ENCODE results near the gene CTCF. TPM values are rescaled to one million over a fixed set of nuclear protein-coding genes. Genes with fewer than 3 reads are reported as not detected.

CTCF gene
- polyA plus RNA-seq, 6 donors from 2014 or later: 40.2 to 93.3 (median 67.8) TPM

DNA sequence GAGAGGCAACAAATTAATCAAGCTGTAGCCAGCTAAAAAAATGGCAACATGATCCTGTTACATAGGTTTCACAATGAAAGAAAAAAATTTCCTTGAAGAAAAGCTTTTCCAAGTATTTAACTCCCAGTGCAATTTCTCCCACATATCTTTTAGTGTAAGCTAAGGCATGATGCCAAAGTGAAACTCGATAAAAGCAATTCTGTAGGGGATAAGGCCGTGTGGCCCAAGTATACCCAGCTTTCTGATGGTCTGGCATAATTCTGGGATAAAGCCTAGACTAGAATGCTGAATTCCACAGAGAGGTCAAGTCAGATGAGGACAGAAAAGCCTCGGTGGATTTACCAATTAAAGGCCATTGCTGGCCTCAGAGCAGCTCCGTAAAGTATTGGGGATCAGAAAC, 36.2 kb downstream of the CTCF start:
- Mint-ChIP-seq H3K4me1 (peaks cover 25 to 41% (median 41%) of the 10 kb centered on the region in 3 donors), H3K4me3 (no peak overlapping the region), H3K36me3 (peaks cover 0 to 4% of the 10 kb centered on the region in 2 donors), H3K27me3 (no peaks in the 10 kb centered on the region), H3K9me3 (no peaks in the 10 kb centered on the region), H3K27ac (peak overlapping the region in 2 of 6 donors; percentile 1 to 12)
- DNase-seq (no peak), ATAC-seq (ENCODE audit: low read depth in 2 of 2) (no peak)

DNA sequence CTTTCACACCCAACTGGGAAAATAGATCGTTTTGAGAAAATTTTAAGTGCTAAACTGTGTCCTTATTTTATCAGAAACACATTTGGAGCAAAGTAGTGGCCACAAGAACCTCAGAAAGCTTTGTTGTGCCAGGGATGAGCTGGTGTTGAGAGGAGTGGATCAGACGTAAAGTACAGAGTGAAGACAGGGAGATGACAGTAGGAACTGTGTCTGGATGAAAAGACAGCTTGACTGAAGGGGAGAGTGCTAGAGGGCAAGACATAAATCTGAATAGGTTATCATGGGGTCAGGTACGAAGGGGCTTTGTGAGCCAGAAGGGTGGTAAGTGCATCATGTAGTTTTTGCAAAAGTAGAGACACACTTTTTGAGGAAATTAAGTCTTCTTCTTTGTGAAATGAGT, 43.3 kb downstream of the CTCF start:
- no peak for ATAC-seq (ENCODE audit: low read depth in 2 of 2)
- Mint-ChIP-seq H3K27me3 (no peaks in the 10 kb centered on the region), H3K9me3 (no peaks in the 10 kb centered on the region), H3K4me3 (no peak overlapping the region), H3K4me1 (peaks cover 20 to 40% (median 23%) of the 10 kb centered on the region in 3 donors), H3K27ac (peak overlapping the region in 5 of 6 donors; percentile 17 to 75 (median 58)), H3K36me3 (peaks cover 0 to under 1% of the 10 kb centered on the region in 2 donors)
- DNase-seq: no peak

DNA sequence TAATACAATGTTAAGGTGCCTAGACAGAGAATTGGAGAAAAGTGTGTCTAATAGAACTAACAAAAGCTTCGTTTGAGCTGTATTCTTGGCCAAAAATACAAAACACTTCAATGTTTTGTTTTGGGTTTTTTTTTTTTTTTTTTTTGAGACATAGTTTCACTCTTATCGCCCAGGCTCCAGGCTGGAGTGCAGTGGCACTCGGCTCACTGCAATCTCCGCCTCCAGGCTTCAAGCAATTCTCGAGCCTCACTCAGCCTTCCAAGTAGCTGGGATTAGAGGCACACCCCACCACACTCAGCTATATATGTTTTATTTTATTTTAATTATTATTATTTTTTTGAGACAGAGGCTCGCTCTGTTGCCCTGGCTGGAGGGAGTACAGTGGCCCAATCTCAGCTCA, 44.3 kb downstream of the CTCF start:
- Mint-ChIP-seq H3K9me3 (no peaks in the 10 kb centered on the region), H3K4me1 (peaks cover 17 to 38% (median 17%) of the 10 kb centered on the region in 3 donors), H3K4me3 (no peak overlapping the region), H3K27ac (peak overlapping the region in 1 of 6 donors; percentile 75), H3K27me3 (no peaks in the 10 kb centered on the region), H3K36me3 (peaks cover 7% of the 10 kb centered on the region in 2 donors)
- DNase-seq: no peak
- no peak for ATAC-seq (ENCODE audit: low read depth in 2 of 2)

DNA sequence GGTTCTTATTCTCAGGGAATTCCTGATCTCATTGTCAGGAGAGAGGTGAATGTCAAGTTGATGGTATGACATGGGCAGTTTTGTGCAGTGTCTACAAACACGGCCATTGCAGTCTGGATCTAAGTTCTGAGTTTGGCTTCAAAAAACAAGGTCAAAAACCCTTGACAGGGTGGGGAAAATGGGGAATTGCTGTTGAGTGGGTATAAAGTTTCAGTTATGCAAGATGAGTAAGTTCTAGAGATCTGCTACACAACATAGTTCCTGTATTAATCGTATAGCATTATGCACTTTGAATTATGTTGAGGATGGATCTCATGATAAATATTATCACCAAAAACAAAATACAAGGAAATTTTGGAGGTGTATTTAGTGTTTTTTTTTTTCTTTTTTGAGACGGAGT, 46.0 kb downstream of the CTCF start:
- Mint-ChIP-seq H3K9me3 (no peaks in the 10 kb centered on the region), H3K4me3 (no peak overlapping the region), H3K4me1 (peaks cover 17 to 27% (median 17%) of the 10 kb centered on the region in 3 donors), H3K36me3 (peaks cover 7 to 12% of the 10 kb centered on the region in 2 donors), H3K27ac (peak overlapping the region in 1 of 6 donors; percentile 3), H3K27me3 (no peaks in the 10 kb centered on the region)
- DNase-seq (no peak), ATAC-seq (ENCODE audit: low read depth in 2 of 2) (no peak)

DNA sequence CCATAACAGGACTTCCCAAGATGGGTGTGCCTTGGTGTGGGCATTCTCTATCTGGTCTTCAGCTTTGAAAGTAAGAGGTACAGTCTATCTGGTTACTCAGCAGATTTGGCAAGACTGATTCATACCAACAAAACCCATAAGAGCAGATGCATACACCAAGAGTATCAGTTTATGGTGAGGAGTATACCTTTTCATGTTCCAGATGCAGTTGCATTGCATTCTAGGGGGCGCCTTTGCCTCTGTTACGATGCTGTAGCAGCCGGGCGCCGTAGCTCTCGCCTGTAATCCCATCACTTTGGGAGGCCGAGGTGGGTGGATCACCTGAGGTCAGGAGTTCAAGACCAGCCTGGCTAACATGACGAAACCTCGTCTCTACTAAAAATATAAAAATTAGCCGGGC, 51.5 kb downstream of the CTCF start:
- ATAC-seq (ENCODE audit: low read depth in 2 of 2) (no peak), DNase-seq (no peak)
- H3K36me3 Mint-ChIP-seq: peaks cover 12 to 26% of the 10 kb centered on the region in 2 donors
- H3K4me1 Mint-ChIP-seq: peaks cover 0 to 5% (median 3%) of the 10 kb centered on the region in 3 donors
- no peaks in the 10 kb centered on the region for H3K27me3 Mint-ChIP-seq
- no peaks in the 10 kb centered on the region for H3K9me3 Mint-ChIP-seq
- peak overlapping the region in 1 of 6 donors; percentile 14 for H3K27ac Mint-ChIP-seq
- no peak overlapping the region for H3K4me3 Mint-ChIP-seq

DNA sequence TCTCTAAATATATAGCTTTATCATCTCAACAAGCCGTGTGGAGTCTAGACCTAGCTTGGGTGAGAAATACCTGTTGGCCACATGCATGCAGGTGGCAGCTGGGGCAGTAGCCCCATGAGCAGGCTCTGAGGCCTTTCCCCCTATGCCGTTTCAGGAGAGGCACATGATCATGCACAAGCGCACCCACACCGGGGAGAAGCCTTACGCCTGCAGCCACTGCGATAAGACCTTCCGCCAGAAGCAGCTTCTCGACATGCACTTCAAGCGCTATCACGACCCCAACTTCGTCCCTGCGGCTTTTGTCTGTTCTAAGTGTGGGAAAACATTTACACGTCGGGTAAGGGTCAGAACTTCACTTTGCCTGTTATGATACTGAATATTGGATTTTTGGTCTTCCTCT, 65.9 kb downstream of the CTCF start:
- H3K4me3 Mint-ChIP-seq: no peak overlapping the region
- peak overlapping the region in 1 of 6 donors; percentile 62 for H3K27ac Mint-ChIP-seq
- H3K4me1 Mint-ChIP-seq: peaks cover 0 to 9% (median 6%) of the 10 kb centered on the region in 3 donors
- H3K36me3 Mint-ChIP-seq: peaks cover 11 to 25% of the 10 kb centered on the region in 2 donors
- ATAC-seq (ENCODE audit: low read depth in 2 of 2) (no peak), DNase-seq (no peak)
- H3K9me3 Mint-ChIP-seq: no peaks in the 10 kb centered on the region
- H3K27me3 Mint-ChIP-seq: no peaks in the 10 kb centered on the region

DNA sequence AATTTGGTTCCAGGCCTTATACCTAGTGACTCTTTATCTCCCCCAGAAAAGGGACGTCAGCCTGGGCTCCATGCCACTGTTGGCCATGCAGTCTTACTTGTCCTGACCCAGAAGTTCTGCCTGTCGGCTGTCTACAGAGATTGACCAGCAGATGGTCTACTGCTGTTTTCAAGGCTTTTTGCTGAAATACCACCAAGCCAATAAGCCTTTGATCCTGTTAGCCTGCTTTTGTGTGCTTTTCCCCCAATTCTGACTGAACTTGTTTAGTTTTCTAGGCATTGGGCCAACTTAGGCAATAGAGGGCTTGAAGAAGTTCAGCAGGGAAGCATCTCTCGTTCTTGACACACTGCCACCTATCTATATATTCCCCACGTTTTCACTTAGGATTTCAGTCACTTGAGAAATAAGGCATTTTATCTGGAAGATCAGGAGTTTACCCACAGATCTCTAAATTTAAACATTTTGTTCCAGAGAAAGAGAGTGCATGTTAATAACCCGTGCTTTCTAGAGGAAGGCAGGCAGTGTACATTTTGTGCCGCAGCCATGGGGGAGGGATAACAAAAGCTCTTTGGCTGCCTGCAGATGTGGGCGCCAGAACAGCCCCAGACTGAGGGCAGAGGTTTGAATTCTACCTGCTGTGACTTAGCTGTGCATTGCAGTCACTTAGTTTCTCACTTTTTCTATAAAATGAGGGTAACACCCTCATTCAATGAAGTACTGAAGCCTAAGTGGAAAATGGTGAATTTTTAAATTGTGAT, 70.3 kb downstream of the CTCF start:
- Mint-ChIP-seq H3K27me3 (no peaks in the 10 kb centered on the region), H3K4me1 (peaks cover 0 to 5% (median 0%) of the 10 kb centered on the region in 3 donors), H3K9me3 (no peaks in the 10 kb centered on the region), H3K4me3 (no peak overlapping the region), H3K36me3 (peaks cover 15 to 16% of the 10 kb centered on the region in 2 donors), H3K27ac (no peak overlapping the region)
- DNase-seq: no peak
- ATAC-seq (ENCODE audit: low read depth in 2 of 2): no peak

GRCh38 chr16:67636713-67637112, 74.4 kb downstream of the CTCF start:
- H3K27ac Mint-ChIP-seq: peak overlapping the region in 2 of 6 donors; percentile 53 to 67
- DNase-seq (no peak), ATAC-seq (ENCODE audit: low read depth in 2 of 2) (no peak)
- no peaks in the 10 kb centered on the region for H3K27me3 Mint-ChIP-seq
- no peaks in the 10 kb centered on the region for H3K9me3 Mint-ChIP-seq
- peaks cover 0 to 2% (median 0%) of the 10 kb centered on the region in 3 donors for H3K4me1 Mint-ChIP-seq
- peak overlapping the region in 1 of 8 donors; percentile 21 for H3K4me3 Mint-ChIP-seq
- peaks cover 0 to 4% of the 10 kb centered on the region in 2 donors for H3K36me3 Mint-ChIP-seq

- Mint-ChIP-seq H3K9me3 (no peaks in the 10 kb centered on the region), H3K4me1 (peaks cover 0 to 2% (median 0%) of the 10 kb centered on the region in 3 donors), H3K4me3 (no peak overlapping the region), H3K27me3 (no peaks in the 10 kb centered on the region), H3K27ac (peak overlapping the region in 3 of 6 donors; percentile 56 to 88 (median 65)), H3K36me3 (peaks cover 0 to 4% of the 10 kb centered on the region in 2 donors)
- no peak for DNase-seq
- ATAC-seq (ENCODE audit: low read depth in 2 of 2): no peak
These were observed 75.3 kb downstream of the CTCF start for GRCh38 chr16:67637625-67638024.

DNA sequence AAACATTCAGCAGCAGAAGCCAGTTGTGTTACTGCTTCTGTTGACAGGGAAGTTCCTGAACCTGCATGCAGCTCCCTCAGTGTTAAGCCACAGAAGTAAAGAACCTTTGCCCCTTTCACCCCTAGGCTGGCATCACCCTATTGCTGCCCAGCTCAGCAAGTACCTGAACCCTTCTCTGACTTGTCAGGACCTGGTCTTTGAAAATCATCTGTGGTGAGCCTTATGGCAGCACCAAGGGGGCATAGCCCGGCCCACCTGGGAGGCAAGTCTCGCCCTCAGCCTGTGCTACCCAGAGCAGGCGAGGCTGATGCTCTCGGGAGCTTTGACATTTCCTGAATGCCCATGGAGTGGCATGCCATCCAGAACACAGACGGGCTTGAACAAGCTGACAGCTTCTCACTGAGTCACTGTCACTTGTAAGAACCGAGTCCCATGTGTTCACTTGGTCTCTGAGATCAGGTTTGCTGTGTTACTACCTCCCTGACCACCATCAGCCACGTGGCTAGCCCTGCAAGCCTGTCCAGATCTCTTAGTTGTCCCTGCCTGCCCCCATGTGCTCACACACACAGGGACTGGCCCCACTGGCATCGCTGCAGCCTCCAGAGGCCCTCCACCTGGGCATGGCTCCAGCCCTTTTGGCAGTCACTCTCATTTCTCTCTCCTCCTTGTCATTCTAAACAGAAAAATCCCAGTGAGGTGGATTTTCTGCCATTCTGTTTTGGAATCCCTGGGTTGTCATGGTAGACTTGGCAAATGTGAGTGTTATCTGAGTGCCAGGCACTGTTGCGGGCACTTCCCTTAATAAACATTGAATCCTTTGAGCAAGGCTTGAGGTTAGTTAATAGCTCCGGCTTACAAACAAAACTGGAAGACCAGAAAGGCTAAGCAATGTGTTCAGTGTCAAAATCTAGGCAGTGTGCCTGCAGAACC, 79.7 kb downstream of the CTCF start:
- ATAC-seq (ENCODE audit: low read depth in 2 of 2): no peak
- H3K27ac Mint-ChIP-seq: peak overlapping the region in 1 of 6 donors; percentile 26
- H3K4me3 Mint-ChIP-seq: peak overlapping the region in 1 of 8 donors; percentile 9
- no peaks in the 10 kb centered on the region for H3K27me3 Mint-ChIP-seq
- DNase-seq: no peak
- no peaks in the 10 kb centered on the region for H3K9me3 Mint-ChIP-seq
- peaks cover 0 to under 1% of the 10 kb centered on the region in 2 donors for H3K36me3 Mint-ChIP-seq
- peaks cover 4 to 21% (median 11%) of the 10 kb centered on the region in 3 donors for H3K4me1 Mint-ChIP-seq

GRCh38 chr16:67644038-67644437, 81.7 kb downstream of the CTCF start:
- Mint-ChIP-seq H3K9me3 (no peaks in the 10 kb centered on the region), H3K27me3 (no peaks in the 10 kb centered on the region), H3K27ac (peak overlapping the region in 5 of 6 donors; percentile 38 to 90 (median 77)), H3K36me3 (no peaks in the 10 kb centered on the region), H3K4me3 (peak overlapping the region; percentile 29 to 90 (median 70)), H3K4me1 (peaks cover 4 to 21% (median 11%) of the 10 kb centered on the region in 3 donors)
- no peak for DNase-seq
- no peak for ATAC-seq (ENCODE audit: low read depth in 2 of 2)

DNA sequence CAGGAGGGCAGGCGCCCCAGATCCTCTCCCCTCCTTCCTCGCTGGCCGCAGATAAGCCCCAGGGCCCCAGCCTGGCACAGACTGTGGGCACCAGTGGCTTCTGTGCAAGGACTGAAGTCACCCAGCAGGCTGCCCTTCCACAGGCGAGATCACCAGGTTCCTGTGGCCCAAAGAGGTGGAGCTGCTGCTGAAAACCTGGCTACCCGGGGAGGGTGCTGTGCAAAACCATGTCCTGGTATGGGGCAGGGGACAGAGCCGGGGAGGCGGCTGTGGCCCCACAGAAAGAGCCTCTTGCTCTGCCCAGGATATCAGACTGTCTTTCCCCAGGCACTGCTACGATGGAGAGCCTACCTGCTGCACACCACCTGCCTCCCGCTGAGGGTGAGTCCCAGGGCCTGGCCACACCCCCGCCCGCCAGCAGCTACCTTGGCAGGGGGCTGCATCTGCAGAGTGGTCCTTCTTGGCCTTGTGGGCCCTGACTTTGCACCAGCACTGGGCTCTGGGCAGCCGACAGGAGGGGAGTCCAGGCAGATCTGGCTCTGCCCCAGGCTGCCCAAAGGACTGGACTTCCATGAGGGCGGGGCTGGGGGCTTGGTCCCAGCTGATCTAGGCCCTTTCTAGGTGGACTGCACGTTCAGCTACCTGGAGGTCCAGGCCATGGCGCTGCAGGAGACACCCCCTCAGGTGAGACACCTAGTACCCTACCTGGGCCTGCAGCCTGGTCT, 83.2 kb downstream of the CTCF start:
- ATAC-seq (ENCODE audit: low read depth in 2 of 2) (peak in 1 of 2 donors; percentile 13), DNase-seq (no peak)
- H3K27ac Mint-ChIP-seq: peak overlapping the region; percentile 47 to 95 (median 78)
- no peaks in the 10 kb centered on the region for H3K9me3 Mint-ChIP-seq
- H3K4me1 Mint-ChIP-seq: peaks cover 11 to 23% (median 13%) of the 10 kb centered on the region in 3 donors
- no peaks in the 10 kb centered on the region for H3K27me3 Mint-ChIP-seq
- H3K36me3 Mint-ChIP-seq: peaks cover 7 to 8% of the 10 kb centered on the region in 2 donors
- H3K4me3 Mint-ChIP-seq: peak overlapping the region; percentile 78 to 90 (median 85)
